Heart left ventricle (tissue), 13 donors: ENCODE measurements around the gene SHROOM2.

Source experiments
- POLR2A ChIP-seq, 2 donors: fragments of 450-650 bp; IDR thresholded peaks; one replicate each; pipeline ENCODE4 v1.6.1; 2017; ENCODE audit warnings: antibody characterized with exemption in 2 of 2, mild to moderate bottlenecking in 2 of 2, moderate library complexity in 2 of 2
- TF ChIP-seq, protein P1 (sequence below), 12 donors: fragments of 200-600 bp; sonication (generic) in 4 of 12; IDR thresholded peaks; one replicate each; pipeline versions ENCODE4 v1.5.0 to v1.8.0; 2018 to 2022; ENCODE audit warnings: antibody characterized with exemption in 12 of 12, mild to moderate bottlenecking in 5 of 12
- donor health status: ischemic (EF 13 %, LVEDD 7.1; RV severe dilation, severe dysfunction).
- donor health status: DM: no; HTN: yes; CAD: no.
- donor health status: DM: no; HTN: no; CAD: no.
- donor health status: ischemic (EF 25% LVEDD 6.9; RV normal size, moderate dysfunction).
- donor health status: ischemic (EF 25% LVEDD 5.7; RV mildly dilated, moderate dysfunction).
- donor health status: ischemic (EF 35%, LVEDD 5.7; RV mildly dilated, moderate dysfunction).
- donor health status: nonischemic (EF 11% LVEDD 7.7; RV severe dilation, severe dysfunction).
- donor health status: DM: yes; HTN: yes; CAD: no.
- donor health status: PGD.
- donor health status: ischemic (EF 29% LVEDD 5.4; RV normal size, mild dysfunction).
- donor health status: nonischemic (EF 23%, LVEDD 6.1; RV moderate dilation, normal function).

- TF ChIP-seq, protein P1, sequence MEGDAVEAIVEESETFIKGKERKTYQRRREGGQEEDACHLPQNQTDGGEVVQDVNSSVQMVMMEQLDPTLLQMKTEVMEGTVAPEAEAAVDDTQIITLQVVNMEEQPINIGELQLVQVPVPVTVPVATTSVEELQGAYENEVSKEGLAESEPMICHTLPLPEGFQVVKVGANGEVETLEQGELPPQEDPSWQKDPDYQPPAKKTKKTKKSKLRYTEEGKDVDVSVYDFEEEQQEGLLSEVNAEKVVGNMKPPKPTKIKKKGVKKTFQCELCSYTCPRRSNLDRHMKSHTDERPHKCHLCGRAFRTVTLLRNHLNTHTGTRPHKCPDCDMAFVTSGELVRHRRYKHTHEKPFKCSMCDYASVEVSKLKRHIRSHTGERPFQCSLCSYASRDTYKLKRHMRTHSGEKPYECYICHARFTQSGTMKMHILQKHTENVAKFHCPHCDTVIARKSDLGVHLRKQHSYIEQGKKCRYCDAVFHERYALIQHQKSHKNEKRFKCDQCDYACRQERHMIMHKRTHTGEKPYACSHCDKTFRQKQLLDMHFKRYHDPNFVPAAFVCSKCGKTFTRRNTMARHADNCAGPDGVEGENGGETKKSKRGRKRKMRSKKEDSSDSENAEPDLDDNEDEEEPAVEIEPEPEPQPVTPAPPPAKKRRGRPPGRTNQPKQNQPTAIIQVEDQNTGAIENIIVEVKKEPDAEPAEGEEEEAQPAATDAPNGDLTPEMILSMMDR (IDR thresholded peaks at IDR 0.05): no peak
- TF ChIP-seq POLR2A (IDR thresholded peaks at IDR 0.05): no peak
These were observed 43.4 kb downstream of the SHROOM2 start for GRCh38 chrX:9829308-9830267.
